Astrocyte (in vitro differentiated cells and primary cell): Measurements from ENCODE around the gene TMC4. TPM values are rescaled to one million over a fixed set of nuclear protein-coding genes. Genes with fewer than 3 reads are reported as not detected.

Source experiments
- DNase-seq: peaks from one replicate; pipeline ENCODE4 v3.0.0-alpha.2; 2010; ENCODE audit warnings: low read depth
- FAIRE-seq: peaks from 2 replicates; lab custom pipeline; 2011; peaks lifted over from hg19 to GRCh38; lab: Jason Lieb, UNC
- H2AFZ ChIP-seq: 2 replicates; pipeline ENCODE4 v1.6.0; 2012; ENCODE audit warnings: low read depth, low read length, inconsistent platforms
- H3K27ac ChIP-seq: 2 replicates; pipeline ENCODE4 v1.5.1; 2011; ENCODE audit warnings: low read depth, low read length, inconsistent platforms
- H3K27me3 ChIP-seq: 2 replicates; pipeline ENCODE4 v1.6.0; 2011; ENCODE audit warnings: low read length, inconsistent platforms; ENCODE audit not compliant: insufficient read depth
- H3K36me3 ChIP-seq: 2 replicates; pipeline ENCODE4 v1.5.1; 2011; ENCODE audit warnings: low read length, inconsistent platforms; ENCODE audit not compliant: insufficient read depth
- H3K4me1 ChIP-seq: 2 replicates; pipeline ENCODE4 v1.5.1; 2011; ENCODE audit warnings: low read length, inconsistent platforms; ENCODE audit not compliant: insufficient read depth
- H3K4me2 ChIP-seq: 2 replicates; pipeline ENCODE4 v1.6.0; 2012; ENCODE audit warnings: low read length, inconsistent platforms
- H3K4me3 ChIP-seq: 2 replicates; pipeline ENCODE4 v1.5.1; 2011; ENCODE audit warnings: low read depth, mild to moderate bottlenecking, low read length, inconsistent platforms; ENCODE audit not compliant: insufficient read depth
- H3K79me2 ChIP-seq: 2 replicates; pipeline ENCODE4 v1.6.0; 2012; ENCODE audit warnings: mild to moderate bottlenecking, low read length, inconsistent platforms; ENCODE audit not compliant: insufficient read depth
- H3K9ac ChIP-seq: 2 replicates; pipeline ENCODE4 v1.6.0; 2012; ENCODE audit warnings: mild to moderate bottlenecking, low read length, inconsistent platforms
- H3K9me3 ChIP-seq: 2 replicates; pipeline ENCODE4 v1.5.1; 2012; ENCODE audit warnings: low read depth, mild to moderate bottlenecking, low read length, inconsistent platforms; ENCODE audit not compliant: insufficient read depth
- H4K20me1 ChIP-seq: 2 replicates; pipeline ENCODE4 v1.6.0; 2012; ENCODE audit warnings: low read length, inconsistent platforms; ENCODE audit not compliant: insufficient read depth
- H3K27ac Mint-ChIP-seq: one replicate; pipeline ENCODE4 v1.8.0; 2021; ENCODE audit warnings: mild to moderate bottlenecking, mixed read lengths; ENCODE audit not compliant: unreplicated experiment
- H3K27me3 Mint-ChIP-seq: one replicate; pipeline ENCODE4 v1.8.0; 2021; ENCODE audit warnings: low read depth, mixed read lengths; ENCODE audit not compliant: unreplicated experiment
- H3K36me3 Mint-ChIP-seq: one replicate; pipeline ENCODE4 v1.8.0; 2021; ENCODE audit warnings: low read depth, mixed read lengths; ENCODE audit not compliant: unreplicated experiment
- H3K4me1 Mint-ChIP-seq: one replicate; pipeline ENCODE4 v1.8.0; 2021; ENCODE audit warnings: low read depth, mixed read lengths; ENCODE audit not compliant: unreplicated experiment
- H3K4me3 Mint-ChIP-seq: one replicate; pipeline ENCODE4 v1.8.0; 2021; ENCODE audit warnings: mild to moderate bottlenecking, moderate library complexity, mixed read lengths; ENCODE audit not compliant: unreplicated experiment
- H3K9me3 Mint-ChIP-seq: one replicate; pipeline ENCODE4 v1.8.0; 2021; ENCODE audit warnings: mild to moderate bottlenecking, mixed read lengths; ENCODE audit not compliant: unreplicated experiment
- CTCF ChIP-seq: IDR thresholded peaks from 2 replicates; pipeline ENCODE4 v1.5.1; 2011; ENCODE audit warnings: low read depth, mild to moderate bottlenecking, inconsistent platforms, low read length, moderate library complexity; ENCODE audit not compliant: insufficient read depth
- EZH2 ChIP-seq: IDR thresholded peaks from 2 replicates; pipeline ENCODE4 v1.6.1; 2012; ENCODE audit warnings: mild to moderate bottlenecking, low read length, inconsistent platforms; ENCODE audit not compliant: insufficient read depth
- total RNA-seq: library from RNA; stranded (reverse); gene quantifications from 2 replicates; pipeline ENCODE4 v1.2.1, GENCODE V29; 2021

Gene TMC4
- total RNA-seq, 1 donor from 2014 or later = 1.9 TPM

GRCh38 chr19:54206831-54207177 lies 33.8 kb upstream of the TMC4 start:
- no peak for DNase-seq
- peaks cover 98% of the 10 kb centered on the region for H4K20me1 ChIP-seq
- TF ChIP-seq CTCF (no peak), EZH2 (no peak)
- H3K9me3 Mint-ChIP-seq = no peaks in the 10 kb centered on the region
- H2AFZ ChIP-seq = no peak overlapping the region
- H3K9me3 ChIP-seq = no peaks in the 10 kb centered on the region
- no peak overlapping the region for H3K4me3 ChIP-seq
- FAIRE-seq = no peak
- H3K36me3 Mint-ChIP-seq = peaks cover 23% of the 10 kb centered on the region
- H3K4me1 Mint-ChIP-seq = peaks cover 53% of the 10 kb centered on the region
- H3K9ac ChIP-seq = peak overlapping the region; percentile 24
- peaks cover 76% of the 10 kb centered on the region for H3K79me2 ChIP-seq
- no peaks in the 10 kb centered on the region for H3K27me3 Mint-ChIP-seq
- no peak overlapping the region for H3K4me3 Mint-ChIP-seq
- H3K27ac Mint-ChIP-seq = no peak overlapping the region
- H3K27me3 ChIP-seq = no peaks in the 10 kb centered on the region
- peaks cover 49% of the 10 kb centered on the region for H3K36me3 ChIP-seq
- peak overlapping the region; percentile 22 for H3K4me2 ChIP-seq
- H3K27ac ChIP-seq = no peak overlapping the region
- H3K4me1 ChIP-seq = peaks cover 61% of the 10 kb centered on the region

GRCh38 chr19:54206030-54206830 lies 33.3 kb upstream of the TMC4 start:
- no peaks in the 10 kb centered on the region for H3K27me3 ChIP-seq
- no peaks in the 10 kb centered on the region for H3K27me3 Mint-ChIP-seq

More at GRCh38 chr19:54206030-54206830, 33.3 kb upstream of the TMC4 start:
- Histone ChIP-seq H3K4me1 (peaks cover 66% of the 10 kb centered on the region), H3K4me3 (no peak overlapping the region), H3K9ac (peak overlapping the region; percentile 24), H3K4me2 (peak overlapping the region; percentile 97), H3K79me2 (peaks cover 79% of the 10 kb centered on the region), H4K20me1 (peaks cover 100% of the 10 kb centered on the region), H3K27ac (no peak overlapping the region), H3K36me3 (peaks cover 51% of the 10 kb centered on the region), H2AFZ (no peak overlapping the region), H3K9me3 (no peaks in the 10 kb centered on the region)
- Mint-ChIP-seq H3K9me3 (no peaks in the 10 kb centered on the region), H3K36me3 (peaks cover 27% of the 10 kb centered on the region), H3K27ac (no peak overlapping the region), H3K4me1 (peaks cover 55% of the 10 kb centered on the region), H3K4me3 (no peak overlapping the region)
- no peak for DNase-seq
- no peak for FAIRE-seq
- TF ChIP-seq EZH2 (no peak), CTCF (no peak)
